ENCODE data around the gene HEATR5A. TPM values are rescaled to one million over a fixed set of nuclear protein-coding genes. Genes with fewer than 3 reads are reported as not detected.

The HEATR5A gene
- total RNA-seq, 6 experiments from 2014 or later = 13.2 to 20.8 (median 17.6) TPM

DNA sequence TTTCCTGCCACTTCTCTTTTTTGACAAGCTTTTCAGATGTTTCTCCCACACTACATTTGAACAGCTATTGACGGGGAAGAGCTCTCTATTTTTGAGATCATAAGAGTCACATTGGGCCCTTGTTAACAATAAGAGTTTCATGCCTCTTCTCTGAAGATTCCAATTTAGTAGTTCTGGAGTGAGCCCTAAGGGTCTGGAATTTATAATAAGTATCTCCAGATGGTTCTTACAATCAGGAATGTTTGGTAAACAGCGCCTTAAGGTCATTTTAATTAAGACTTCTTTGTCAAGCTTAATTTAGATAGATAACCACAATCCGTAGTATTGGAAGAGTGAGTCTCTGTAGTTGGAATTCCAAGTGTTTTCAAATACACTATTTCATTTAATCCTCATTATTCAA, 152.1 kb downstream of the HEATR5A start:
- ATAC-seq = no peak
- Histone ChIP-seq H3K36me3 (no peaks in the 10 kb centered on the region), H3K27ac (no peak overlapping the region), H3K4me1 (peaks cover 0 to 39% (median 13%) of the 10 kb centered on the region in 4 donors), H3K9me3 (no peaks in the 10 kb centered on the region), H3K27me3 (no peaks in the 10 kb centered on the region), H3K4me3 (no peak overlapping the region)
- WGBS (ENCODE audit: insufficient coverage, low coverage, low lambda C conversion rate, missing lambda C conversion rate) = 89% methylated on average over 3 of the region's 3 CpGs
- intact Hi-C loops (cut with DNase I) = no loop called here
- no peak for DNase-seq
- TF ChIP-seq, protein P1, sequence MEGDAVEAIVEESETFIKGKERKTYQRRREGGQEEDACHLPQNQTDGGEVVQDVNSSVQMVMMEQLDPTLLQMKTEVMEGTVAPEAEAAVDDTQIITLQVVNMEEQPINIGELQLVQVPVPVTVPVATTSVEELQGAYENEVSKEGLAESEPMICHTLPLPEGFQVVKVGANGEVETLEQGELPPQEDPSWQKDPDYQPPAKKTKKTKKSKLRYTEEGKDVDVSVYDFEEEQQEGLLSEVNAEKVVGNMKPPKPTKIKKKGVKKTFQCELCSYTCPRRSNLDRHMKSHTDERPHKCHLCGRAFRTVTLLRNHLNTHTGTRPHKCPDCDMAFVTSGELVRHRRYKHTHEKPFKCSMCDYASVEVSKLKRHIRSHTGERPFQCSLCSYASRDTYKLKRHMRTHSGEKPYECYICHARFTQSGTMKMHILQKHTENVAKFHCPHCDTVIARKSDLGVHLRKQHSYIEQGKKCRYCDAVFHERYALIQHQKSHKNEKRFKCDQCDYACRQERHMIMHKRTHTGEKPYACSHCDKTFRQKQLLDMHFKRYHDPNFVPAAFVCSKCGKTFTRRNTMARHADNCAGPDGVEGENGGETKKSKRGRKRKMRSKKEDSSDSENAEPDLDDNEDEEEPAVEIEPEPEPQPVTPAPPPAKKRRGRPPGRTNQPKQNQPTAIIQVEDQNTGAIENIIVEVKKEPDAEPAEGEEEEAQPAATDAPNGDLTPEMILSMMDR (IDR thresholded peaks at IDR 0.05) = no peak
- no peak for TF ChIP-seq POLR2A (IDR thresholded peaks at IDR 0.05)

DNA sequence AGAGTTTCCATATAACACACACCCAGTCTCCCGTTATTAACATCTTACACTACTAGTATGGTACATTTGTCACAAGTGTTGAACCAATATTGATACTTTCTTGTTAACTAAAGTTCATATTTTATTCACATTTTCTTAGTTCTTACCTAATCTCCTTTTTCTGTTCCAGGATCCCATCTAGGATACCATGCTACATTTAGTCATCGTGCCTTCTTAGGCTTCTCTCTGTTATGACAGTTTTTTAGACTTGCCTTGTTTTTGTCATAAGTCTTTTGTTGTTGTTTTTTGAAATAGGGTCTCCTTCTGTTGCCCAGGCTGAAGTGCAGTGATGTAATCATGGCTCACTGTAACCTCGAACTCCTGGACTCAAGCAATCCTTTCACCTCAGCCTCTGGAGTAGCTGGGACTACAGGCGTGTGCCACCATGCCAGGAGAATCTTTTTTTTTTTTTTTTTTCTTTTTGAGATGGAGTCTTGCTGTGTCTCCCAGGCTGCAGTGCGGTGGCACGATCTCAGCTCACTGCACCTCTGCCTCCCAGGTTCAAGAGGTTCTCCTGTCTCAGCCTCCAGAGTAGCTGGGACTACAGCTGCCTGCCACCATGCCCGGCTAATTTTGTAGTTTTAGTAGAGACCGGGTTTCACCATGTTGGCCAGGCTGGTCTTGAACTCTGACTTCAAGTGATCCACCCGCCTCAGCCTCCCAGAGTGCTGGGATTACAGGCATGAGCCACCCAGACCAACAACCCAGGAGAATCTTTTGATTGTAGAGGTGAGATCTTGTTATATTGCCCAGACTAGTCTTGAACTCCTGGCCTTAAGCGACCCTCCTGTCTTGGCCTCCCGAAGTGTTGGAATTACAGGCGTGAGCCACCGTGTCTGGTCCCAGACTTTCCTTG, 153.7 kb downstream of the HEATR5A start:
- no peak for DNase-seq
- no peaks in the 10 kb centered on the region for H3K9me3 ChIP-seq
- no peak for ATAC-seq
- intact Hi-C loops (cut with DNase I) = no loop called here
- H3K4me1 ChIP-seq = peaks cover 0 to 47% (median 20%) of the 10 kb centered on the region in 4 donors
- peak overlapping the region in 2 of 3 donors; percentile 23 to 68 for H3K27ac ChIP-seq
- no peak for TF ChIP-seq POLR2A (IDR thresholded peaks at IDR 0.05)
- TF ChIP-seq, protein P1 (IDR thresholded peaks at IDR 0.05) = no peak
- no peaks in the 10 kb centered on the region for H3K36me3 ChIP-seq
- H3K4me3 ChIP-seq = no peak overlapping the region
- WGBS (ENCODE audit: insufficient coverage, low coverage, low lambda C conversion rate, missing lambda C conversion rate) = 69% methylated on average over 7 of the region's 13 CpGs
- no peaks in the 10 kb centered on the region for H3K27me3 ChIP-seq

DNA sequence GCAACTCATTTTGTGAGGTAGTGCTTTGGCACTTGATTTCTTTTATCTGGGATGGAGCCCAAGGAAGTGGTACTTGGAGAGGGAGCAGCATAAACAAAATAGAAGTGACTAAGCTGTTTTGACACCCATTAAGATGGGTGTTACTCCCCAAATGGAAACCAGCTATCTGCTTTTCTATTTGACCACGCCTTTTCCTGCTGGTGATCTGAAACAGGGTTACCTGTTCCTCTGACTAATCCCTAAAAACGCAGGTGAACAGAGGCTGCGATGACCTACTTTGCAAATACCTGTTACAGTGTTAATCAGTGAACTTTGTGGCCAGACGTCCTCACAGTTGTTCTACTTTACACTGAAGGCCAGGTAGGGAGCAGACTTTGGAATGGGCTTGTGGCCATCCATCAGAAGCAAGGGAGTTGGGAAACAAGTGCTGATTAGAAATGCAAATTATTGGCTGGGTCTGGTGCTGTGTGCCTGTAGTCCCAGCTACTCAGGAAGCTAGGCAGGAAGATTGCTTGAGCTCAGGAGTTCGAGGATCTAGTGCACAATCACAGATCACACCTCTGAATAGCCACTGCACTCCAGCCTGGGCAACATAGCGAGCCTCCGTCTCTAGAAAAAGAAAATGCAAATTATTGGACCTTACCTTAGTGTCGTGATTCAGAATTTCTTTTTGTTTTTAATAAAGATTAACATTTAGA, 154.5 kb downstream of the HEATR5A start:
- no peak overlapping the region for H3K4me3 ChIP-seq
- 38% methylated on average over 8 of the region's 8 CpGs for WGBS (ENCODE audit: insufficient coverage, low coverage, low lambda C conversion rate, missing lambda C conversion rate)
- peaks cover 0 to 53% (median 23%) of the 10 kb centered on the region in 4 donors for H3K4me1 ChIP-seq

DNA sequence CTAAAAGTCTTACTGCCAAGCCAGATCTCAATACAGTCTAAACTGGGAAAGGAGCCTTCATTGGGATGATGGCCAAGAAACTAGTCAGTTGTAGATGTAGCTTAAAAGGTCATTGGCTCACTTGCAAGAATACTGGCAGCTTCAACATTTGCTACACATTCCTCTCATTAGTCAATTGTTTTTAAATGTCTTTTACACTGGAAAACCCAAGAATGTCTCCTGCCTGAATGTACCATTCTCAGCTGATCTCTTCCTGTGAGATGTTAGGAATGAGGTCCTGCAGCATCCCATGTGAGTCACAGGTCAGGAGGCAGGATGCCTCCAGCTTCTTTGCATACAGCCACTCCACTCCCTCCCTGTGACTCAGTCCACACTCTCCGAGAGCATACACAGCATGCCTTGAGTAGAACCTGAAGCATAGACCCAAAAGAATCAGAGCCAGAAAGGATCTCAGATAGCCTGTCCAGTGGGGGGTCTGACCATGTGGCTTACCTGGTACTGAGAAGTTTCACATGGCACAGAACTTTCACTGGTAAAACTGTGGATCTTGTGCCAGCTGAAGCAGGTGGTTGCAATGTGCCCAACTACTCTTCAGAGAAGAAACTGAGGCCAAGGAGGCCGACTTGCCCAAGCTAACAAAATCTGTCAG, 156.7 kb downstream of the HEATR5A start:
- no peak overlapping the region for H3K4me3 ChIP-seq
- peaks cover 0 to 63% (median 29%) of the 10 kb centered on the region in 4 donors for H3K4me1 ChIP-seq
- TF ChIP-seq POLR2A (IDR thresholded peaks at IDR 0.05) = no peak
- TF ChIP-seq, protein P1 (IDR thresholded peaks at IDR 0.05) = no peak
- ATAC-seq (peak; percentile 21 to 77 (median 36)), DNase-seq (peak in 2 of 3 donors; percentile 50 to 55)
- H3K27ac ChIP-seq = peak overlapping the region; percentile 19 to 80 (median 29)
- no peaks in the 10 kb centered on the region for H3K27me3 ChIP-seq
- 15% methylated on average over 1 of the region's 2 CpGs for WGBS (ENCODE audit: insufficient coverage, low coverage, low lambda C conversion rate, missing lambda C conversion rate)
- no peaks in the 10 kb centered on the region for H3K36me3 ChIP-seq
- intact Hi-C loops (cut with DNase I) = no loop called here
- H3K9me3 ChIP-seq = no peaks in the 10 kb centered on the region

More for the DNA sequence above, 154.5 kb downstream of the HEATR5A start:
- Histone ChIP-seq H3K36me3 (no peaks in the 10 kb centered on the region), H3K9me3 (no peaks in the 10 kb centered on the region), H3K27me3 (no peaks in the 10 kb centered on the region), H3K27ac (peak overlapping the region; percentile 16 to 80 (median 46))
- TF ChIP-seq, protein P1 (IDR thresholded peaks at IDR 0.05) = no peak
- no peak for TF ChIP-seq POLR2A (IDR thresholded peaks at IDR 0.05)
- intact Hi-C loops (cut with DNase I) = no loop called here
- ATAC-seq = peak; percentile 72 to 87 (median 80)
- peak; percentile 33 to 90 (median 70) for DNase-seq

Data from right lobe of liver (tissue), 6 donors.